RKO (cell line): Measurements from ENCODE around the gene CYP3A5.
A peak's percentile ranks its signal among the peaks of the same experiment; 100 is the strongest.
"Not testable (repeated sequence)": the region's sequence is repeated elsewhere in the genome, so short reads cannot be mapped to it uniquely, and the experiment has no call there.

Experiments used
- DNase-seq: peaks from one replicate; pipeline ENCODE4 v3.0.0-alpha.2; 2016; ENCODE audit warnings: low spot score

The CYP3A5 gene

GRCh38 chr7:99685871-99686608 is 6.2 kb upstream of the CYP3A5 start:
- DNase-seq: not testable (repeated sequence)

DNA sequence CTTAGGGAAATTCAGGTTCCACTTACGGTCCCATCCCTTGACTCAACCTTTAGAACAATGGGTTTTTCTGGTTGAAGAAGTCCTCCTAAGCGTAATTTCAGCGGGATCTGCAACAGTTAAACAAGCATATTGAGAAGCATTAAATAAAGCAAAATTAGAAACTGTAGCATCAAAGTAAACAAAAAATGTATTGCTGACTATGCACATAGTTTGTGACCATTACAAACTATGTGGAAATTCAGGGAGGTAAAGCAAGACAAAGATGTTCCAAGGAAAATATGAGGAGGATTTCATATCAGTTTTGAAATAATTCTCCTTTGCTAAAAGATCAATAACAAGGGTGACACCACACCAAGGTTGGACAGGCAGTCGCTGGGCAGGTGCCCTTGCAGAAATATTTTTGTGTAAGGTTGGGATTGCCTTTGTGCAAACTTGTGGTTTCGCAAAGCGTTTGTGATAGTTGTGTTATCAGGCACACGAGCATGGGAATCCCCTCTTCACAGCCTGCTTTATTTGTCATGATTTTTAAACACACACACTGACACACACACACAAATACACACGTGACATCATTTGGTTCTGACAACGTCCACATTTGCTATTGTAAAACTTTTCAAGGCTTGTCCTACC is 5.4 kb upstream of the CYP3A5 start:
- DNase-seq: no peak

DNA sequence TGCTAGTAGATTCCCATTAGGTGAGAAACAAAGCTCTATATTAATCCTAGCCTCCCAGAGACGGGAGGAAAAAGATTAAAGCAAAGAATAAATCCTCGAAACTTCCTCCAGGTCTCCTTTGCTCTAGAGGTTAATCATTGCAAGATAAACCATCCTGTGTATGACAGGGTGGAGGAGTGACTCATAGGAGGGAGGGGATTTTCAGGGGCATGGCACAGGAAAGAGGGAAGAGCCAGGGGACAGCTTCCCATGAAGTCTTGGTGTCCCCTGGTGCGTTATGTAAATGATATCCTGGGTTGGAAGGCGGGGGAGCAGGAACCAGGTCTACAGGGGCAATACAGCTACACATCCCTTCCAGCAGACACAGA is 780 bp downstream of the CYP3A5 start:
- peak; percentile 41 for DNase-seq

DNA sequence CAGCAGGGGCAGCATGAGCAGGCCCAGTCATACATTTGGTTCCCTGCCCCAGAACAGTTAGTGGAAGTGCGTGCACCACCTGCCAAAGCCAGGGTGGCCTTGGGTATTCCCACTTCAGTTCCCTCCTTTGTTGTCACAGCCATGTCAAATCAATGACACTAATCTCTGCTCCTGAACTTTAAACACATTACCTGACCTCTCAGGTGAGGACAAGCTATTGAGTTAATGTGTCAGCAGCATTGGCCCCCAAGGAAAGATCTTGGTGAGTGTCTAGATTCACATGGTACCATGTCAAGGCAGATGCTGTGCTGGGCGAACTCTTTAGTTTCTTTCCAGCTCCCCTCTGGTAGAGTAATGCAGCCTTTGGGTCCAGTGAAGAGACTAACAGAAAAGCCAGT is 2.1 kb downstream of the CYP3A5 start:
- DNase-seq: no peak

DNA sequence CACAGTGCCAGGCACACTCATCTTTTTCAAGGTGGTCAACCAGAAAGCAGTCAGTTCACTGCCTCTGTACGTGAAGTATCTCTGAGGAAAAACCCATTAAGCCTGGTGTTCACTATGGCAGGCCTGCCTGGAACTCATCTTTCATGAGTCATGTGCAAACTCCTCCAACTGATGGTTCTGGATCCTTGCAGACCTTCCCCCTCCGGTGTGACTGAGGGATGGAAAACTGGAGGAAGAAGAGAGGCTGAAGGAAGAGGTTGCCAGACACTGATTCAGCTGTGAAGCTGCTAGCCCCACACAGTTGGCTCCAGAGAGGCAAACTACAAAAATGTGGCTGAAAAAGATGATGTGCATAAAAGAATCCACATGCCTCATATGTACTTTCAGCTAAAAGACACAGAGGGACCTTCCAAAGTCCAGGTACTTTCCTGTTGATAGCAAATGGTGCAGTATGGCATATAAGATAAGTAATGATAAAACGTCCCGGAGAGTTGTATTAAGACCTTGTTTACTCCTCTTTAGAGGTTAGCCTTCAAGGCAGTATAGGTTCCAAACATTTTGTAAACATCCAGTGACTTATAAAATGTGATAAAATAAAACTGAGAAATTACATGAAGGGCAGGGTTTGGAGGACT is 2.7 kb downstream of the CYP3A5 start:
- DNase-seq: no peak

DNA sequence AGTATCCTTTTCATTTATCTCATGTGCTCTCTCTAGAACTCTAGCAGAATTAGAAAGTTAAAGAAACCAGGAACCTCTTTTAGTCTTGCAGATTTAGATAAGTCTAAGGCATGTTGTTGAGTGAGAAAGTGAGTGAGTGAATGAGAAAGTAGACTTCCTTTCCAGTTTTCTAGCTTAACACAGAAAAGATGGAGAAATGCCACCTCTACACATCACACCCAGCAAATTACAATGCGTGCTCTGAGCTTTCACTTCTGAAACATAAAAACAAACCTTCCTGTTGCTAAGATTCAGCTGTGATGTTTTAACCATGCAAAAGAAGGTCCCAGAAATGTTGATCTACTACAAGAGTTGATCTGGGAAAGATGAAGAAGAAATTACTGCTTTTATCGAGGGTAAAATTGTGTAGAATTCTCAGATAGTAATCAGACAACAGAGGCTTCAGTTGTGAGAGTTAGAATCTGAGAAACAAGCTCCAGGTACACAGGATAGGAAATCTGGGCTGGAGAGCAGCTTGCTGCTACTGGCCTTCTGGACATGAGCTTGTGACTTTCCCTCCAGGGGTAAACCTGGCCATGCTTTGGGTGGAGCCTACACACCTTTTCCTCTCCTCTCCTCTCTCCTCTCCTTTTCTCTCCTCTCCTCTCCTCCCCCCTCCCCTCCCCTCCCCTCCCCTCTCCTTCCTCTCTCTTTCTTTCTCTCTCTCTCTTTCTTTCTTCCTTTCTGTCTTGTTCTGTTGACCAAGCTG is 4.6 kb downstream of the CYP3A5 start:
- no peak for DNase-seq

GRCh38 chr7:99672573-99672972 is 7.2 kb downstream of the CYP3A5 start:
- no peak for DNase-seq

DNA sequence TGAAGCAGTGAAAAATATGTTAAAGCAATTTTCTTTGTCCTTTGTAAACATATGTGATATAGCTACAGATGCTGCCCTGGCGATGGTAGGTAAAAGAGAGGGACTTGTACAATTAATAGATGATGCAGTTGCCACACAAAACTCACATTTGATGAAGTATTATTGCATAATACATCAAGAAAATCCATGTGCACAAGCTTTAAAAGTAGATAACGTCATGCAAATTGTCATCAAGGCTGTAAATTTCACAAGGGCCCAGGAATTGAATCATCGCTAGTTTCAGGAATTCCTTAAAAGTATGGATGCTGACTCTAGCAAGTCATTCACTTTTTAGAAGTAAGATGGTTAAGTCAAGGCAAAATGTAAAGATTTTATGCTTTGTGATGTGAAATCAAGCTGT is 10.0 kb downstream of the CYP3A5 start:
- no peak for DNase-seq

DNA sequence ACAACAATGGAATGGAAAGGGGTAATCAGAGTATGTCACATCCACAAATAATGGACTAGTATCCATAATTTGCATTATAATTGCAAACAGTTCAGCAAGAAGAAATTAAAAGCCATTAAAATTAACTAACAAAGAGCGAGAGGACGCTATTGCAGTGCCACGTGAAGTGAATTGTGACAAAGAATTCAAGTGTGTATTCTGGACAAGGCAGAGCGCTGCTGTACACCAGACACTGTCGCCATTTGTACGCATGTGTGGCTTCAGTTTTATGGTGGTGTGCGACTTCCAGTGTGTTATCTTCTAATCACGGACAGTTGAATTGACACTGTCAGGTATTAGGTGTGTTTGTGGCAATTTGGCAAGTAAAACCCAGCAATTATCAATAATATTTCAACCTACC is 11.3 kb downstream of the CYP3A5 start:
- DNase-seq: no peak

DNA sequence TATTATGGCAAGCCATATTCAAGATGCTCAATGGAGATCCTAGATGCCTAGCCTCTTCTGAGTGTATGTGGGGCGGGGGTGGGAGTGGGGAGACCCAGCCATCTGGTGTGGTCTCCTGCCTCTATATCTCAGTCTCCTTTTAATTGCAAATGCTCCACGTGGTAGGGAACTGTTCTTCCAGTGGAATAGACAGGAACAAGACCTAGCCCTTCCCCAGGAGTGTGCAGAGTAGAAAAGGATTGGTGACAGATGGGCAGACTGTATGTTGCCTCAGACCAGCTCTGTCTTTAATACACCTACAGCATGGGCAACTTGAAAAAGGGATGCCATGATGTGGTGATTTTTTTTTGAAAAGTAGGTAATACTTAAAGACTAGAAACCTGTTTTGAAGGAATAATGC is 12.6 kb downstream of the CYP3A5 start:
- no peak for DNase-seq

GRCh38 chr7:99666013-99666395 is 13.8 kb downstream of the CYP3A5 start:
- DNase-seq: no peak

DNA sequence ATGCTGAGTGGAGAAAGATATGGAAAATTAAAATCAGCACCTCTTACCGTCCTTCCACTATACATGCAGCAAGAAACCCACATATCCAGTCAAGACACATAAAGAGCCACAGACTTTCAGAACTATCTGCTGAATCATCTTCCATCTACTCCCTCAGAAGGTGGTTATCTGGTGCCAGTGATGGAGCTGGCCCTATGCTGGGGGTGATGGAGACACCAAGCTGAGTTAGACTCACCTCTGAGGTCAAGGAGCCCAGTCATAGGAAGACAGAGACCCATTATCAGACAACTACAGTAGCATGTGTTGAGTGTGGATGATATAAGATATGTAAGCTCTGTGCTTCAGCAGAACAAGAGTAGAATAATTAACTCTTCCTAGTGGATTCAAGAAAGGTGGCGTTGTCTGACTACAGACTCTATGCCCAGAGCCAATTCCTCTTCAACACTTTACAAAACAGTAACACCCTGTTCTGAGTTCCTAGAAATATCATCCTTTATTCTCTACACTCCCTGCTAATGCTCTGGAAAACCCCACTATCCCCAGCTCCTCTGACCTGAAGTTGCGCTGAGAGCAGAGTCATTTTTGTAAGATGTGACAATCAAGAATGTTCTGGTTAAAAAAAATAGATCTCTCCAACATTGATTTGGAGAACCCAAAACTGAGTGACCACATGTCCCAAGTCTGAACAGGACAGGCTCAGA is 14.3 kb downstream of the CYP3A5 start:
- no peak for DNase-seq

GRCh38 chr7:99657879-99658278 is 21.9 kb downstream of the CYP3A5 start:
- DNase-seq: not testable (repeated sequence)

DNA sequence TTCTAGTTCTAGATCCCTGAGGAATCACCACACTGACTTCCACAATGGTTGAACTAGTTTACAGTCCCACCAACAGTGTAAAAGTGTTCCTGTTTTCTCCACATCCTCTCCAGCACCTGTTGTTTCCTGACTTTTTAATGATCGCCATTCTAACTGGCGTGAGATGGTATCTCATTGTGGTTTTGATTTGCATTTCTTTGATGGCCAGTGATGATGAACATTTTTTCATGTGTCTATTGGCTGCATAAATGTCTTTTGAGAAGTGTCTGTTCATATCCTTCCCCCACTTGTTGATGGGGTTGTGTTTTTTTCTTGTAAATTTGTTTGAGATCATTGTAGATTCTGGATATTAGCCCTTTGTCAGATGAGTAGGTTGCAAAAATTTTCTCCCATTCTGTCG is 25.2 kb downstream of the CYP3A5 start:
- DNase-seq: not testable (repeated sequence)

DNA sequence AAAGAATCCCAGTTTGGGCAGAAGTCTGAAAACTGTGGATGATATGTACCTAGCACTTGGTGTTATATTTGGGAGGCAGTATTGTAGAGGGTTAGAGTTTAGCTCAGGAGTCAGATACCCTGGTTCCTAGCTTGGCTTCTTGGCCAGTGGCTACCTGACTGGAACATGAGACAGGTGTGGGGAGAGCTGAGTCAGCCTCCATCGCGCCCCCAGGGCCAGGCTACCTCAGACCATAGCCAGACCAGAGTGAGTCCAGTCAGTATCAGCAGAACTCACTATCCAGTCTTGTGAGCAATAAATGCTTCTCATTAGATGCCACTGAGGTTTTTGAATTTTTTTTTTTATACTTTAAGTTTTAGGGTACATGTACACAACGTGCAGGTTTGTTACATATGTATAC is 26.0 kb downstream of the CYP3A5 start:
- no peak for DNase-seq

DNA sequence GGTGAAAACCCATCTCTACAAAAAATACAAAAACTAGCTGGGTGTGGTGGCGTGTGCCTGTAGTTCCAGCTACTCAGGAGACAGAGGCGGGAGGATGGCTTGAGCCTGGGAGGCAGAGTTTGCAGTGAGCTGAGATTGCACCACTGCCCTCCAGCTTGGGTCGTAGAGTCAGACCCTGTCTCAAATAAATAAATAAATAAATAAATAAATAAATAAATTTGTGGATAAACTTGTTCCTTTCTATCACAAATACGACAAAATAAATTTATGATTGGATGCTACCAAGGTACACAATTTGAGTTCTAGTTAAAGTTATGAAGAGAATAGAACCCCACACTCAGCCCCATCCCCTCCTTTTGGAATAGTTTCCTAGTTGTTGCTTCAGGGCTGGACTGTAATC is 26.5 kb downstream of the CYP3A5 start:
- DNase-seq: not testable (repeated sequence)

- no peak for DNase-seq
Measured at GRCh38 chr7:99652671-99653070, 27.1 kb downstream of the CYP3A5 start.

GRCh38 chr7:99651290-99651689 is 28.5 kb downstream of the CYP3A5 start:
- no peak for DNase-seq

DNA sequence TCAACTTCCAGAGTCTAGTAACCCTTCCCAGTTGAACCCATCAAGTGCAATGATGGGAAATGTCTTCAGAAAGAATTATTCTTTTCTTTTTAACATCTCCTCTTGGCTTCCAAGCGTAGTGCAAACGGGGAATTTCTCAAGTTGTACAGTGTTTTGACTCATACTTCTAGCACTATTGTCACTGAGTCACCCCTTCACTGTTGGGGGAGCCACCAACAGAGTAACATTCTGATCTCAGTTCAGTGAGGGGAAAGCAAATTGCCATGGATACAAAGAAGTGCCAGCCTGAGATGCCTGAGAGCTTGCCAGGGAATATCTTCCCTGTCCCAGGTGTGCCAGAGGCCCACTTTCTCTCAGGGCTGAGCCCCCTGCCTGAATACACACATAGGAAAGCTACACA is 31.0 kb downstream of the CYP3A5 start:
- DNase-seq: no peak

DNA sequence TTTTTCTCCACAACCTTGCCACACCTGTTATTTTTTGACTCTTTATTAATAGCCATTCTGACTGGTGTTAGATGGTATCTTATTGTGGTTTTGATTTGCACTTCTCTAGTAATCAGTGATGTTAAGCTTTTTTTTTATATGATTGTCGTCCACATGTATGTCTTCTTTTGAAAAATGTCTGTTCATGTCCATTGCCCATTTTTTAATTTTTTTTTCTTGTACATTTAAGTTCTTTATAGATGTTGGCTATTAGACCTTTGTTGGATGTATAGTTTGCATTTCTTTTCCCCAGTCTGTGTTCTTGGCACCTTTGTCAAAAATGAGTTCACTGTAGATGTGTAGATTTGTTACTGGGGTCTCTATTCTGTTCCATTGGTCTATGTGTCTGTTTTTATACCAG is 34.2 kb downstream of the CYP3A5 start:
- no peak for DNase-seq

DNA sequence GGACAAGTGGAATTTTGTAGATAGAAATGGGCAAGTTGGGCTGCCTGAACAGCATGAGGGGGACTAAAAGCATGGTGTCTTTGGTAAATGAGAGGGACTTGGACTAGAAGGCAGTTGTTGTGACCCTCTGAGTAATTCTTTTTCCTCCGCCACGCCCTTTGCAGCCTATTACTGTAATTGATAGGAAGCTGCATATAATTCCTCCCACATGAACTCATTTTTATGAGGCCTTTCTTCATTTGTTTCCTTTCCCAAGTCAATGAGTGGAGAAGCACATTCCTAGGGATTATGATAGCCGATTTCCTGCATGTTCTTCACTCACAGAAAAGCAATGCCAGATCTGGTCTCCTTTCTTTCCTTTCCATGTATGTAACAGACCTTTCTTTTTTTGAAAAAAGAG is 35.4 kb downstream of the CYP3A5 start:
- DNase-seq: no peak

- DNase-seq: no peak
Measured at GRCh38 chr7:99643464-99643863, 36.3 kb downstream of the CYP3A5 start.
